GM10248 (cell line): ENCODE data around the gene SDK1.

ENCODE experiments used
- CTCF ChIA-PET: fragments of 300-600 bp; sonication (Branson Sonifier 250); formaldehyde crosslinking; extraction: SDS; loops from one replicate; lab custom pipeline; 2021; ENCODE audit warnings: antibody characterized with exemption; lab: Yijun Ruan, JAX
- POLR2A ChIA-PET: fragments of 350-650 bp; sonication (Branson Sonifier 250); formaldehyde crosslinking; extraction: SDS; loops from one replicate; lab custom pipeline; 2020; ENCODE audit warnings: antibody characterized with exemption; lab: Yijun Ruan, JAX
- DNase-seq: peaks from one replicate; pipeline ENCODE4 v3.0.0; 2012; ENCODE audit errors: extremely low spot score
- TF ChIP-seq, protein P1 (sequence below): IDR thresholded peaks from 2 replicates; pipeline ENCODE4 v1.5.1; 2012; ENCODE audit warnings: mild to moderate bottlenecking, low read depth; ENCODE audit errors: extremely low read depth, missing control alignments, control extremely low read depth

The SDK1 gene

DNA sequence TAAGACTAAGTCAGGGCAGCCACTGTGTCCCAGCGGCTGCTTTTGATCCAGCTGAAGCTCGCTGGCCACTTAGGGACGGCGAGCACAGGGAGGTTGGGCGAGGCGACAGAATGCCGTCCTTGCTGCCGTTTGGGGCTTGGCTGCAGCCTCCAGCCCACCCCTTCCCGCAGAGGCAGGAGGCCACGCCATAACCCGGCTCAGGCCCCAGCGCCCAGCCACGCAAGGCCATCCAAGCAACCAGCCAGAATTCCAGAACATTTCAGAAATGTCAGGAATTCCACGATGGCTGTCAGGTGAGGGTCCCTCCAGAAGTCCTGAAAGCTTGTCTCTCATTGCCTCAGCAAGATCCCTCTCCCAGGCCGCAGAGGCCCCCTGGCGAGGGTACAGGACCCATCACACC lies 901.9 kb downstream of the SDK1 start:
- ChIA-PET CTCF (no interaction called here), POLR2A (no interaction called here)
- TF ChIP-seq, protein P1, sequence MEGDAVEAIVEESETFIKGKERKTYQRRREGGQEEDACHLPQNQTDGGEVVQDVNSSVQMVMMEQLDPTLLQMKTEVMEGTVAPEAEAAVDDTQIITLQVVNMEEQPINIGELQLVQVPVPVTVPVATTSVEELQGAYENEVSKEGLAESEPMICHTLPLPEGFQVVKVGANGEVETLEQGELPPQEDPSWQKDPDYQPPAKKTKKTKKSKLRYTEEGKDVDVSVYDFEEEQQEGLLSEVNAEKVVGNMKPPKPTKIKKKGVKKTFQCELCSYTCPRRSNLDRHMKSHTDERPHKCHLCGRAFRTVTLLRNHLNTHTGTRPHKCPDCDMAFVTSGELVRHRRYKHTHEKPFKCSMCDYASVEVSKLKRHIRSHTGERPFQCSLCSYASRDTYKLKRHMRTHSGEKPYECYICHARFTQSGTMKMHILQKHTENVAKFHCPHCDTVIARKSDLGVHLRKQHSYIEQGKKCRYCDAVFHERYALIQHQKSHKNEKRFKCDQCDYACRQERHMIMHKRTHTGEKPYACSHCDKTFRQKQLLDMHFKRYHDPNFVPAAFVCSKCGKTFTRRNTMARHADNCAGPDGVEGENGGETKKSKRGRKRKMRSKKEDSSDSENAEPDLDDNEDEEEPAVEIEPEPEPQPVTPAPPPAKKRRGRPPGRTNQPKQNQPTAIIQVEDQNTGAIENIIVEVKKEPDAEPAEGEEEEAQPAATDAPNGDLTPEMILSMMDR, result no peak
- DNase-seq, result no peak

DNA sequence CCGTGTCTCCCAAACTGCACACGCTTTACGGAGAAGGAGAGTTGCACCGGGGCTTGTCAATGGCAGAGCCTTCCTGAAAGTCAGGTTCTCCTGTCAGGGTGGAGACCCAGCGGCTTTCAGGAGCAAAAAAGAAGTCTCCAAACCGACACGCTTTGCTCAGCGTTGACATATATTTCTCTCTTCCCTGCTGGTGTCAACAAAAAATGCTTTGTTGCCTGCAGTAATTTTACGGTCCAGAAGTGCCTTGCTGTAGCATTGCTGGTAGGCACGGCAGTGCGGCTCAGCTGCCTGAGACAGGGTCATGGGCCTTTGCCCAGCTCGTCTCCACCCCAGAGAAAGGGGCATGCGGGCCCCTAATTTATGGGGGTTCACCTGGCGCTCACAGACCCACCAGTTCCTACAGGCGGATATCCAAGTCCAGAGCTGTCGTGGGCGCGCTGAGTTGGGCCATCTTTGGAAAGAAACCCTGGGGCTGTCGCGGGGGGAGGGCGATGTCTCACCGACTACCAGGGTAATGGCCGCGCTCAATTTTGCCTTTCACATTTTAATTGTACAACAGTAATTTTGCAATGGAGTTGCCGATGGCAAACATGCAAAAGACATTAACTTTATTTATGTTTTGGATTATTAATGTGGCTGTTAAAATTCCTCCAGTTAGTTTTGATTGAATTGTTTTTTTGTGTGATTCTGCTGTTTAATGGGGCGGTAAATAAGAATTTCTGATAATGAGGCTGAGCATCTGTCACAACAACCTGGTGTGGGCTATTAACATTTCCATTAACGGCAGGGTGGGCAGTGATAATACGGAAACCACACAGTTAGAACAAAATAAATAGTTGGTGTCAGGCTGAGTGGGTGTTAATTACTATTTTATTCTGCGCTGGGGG lies 902.8 kb downstream of the SDK1 start:
- POLR2A ChIA-PET, result no interaction called here
- CTCF ChIA-PET, result no interaction called here
- TF ChIP-seq, protein P1, result no peak

DNA sequence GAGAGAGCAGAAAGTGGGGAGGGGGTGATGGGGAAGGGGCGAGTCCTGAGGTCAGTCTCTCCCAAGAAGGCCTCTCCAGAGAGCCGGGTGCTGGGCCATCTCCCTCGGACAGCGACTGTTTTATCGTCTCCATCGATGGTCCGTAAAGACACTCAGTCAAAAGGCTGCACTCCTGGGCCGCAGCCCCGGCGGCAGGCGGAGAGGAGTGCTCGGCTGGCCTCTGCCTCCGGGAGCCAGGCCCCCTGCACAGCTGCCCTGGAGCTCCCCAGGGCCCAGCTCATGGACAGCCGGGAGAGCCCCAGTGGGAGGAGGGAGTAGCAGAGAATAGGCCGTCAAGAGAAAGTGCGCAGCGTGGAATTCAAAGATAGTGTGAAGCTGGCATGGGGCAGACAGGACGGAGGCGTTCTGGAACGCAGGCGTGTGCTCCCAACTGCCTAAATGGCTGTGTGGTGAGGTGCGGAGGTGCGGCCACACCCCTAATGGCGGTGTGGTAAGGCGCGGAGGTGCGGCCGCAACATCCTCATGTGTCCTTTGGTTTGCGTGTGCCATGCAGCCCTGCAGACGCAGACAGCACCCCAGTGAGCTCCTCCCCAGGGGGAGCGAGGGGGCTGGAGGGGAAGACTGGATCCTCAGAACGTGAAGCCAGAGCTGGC lies 903.6 kb downstream of the SDK1 start:
- TF ChIP-seq, protein P1, result no peak
- DNase-seq, result no peak
- ChIA-PET CTCF (interaction anchor here (1.3 kb wide), 1 partner anchor 11 kb away, joined by 3 read pairs; no protein-coding TSS in a partner anchor), POLR2A (no interaction called here)

More for the DNA sequence above, 902.8 kb downstream of the SDK1 start:
- no peak for DNase-seq

DNA sequence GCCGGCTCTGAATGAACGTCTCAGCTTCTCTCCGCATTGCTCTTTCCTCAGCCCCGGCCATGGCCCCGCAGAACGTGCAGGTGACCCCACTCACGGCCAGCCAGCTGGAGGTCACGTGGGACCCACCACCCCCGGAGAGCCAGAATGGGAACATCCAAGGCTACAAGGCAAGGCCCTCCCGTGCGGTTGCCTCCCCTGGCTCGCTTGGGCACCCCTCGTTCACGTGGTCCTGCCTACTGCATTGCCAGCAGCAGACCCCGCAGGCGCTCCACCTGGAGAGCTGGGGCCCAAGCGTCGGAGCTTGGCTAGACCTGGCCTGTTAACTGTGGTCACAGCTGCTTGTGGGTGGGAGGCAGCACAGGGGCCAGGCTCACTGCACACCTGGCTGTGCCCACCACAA lies 904.8 kb downstream of the SDK1 start:
- CTCF ChIA-PET, result interaction anchor here (1.3 kb wide), 1 partner anchor 13 kb away, joined by 3 read pairs; no protein-coding TSS in a partner anchor
- no peak for DNase-seq
- TF ChIP-seq, protein P1, result no peak
- POLR2A ChIA-PET, result no interaction called here

DNA sequence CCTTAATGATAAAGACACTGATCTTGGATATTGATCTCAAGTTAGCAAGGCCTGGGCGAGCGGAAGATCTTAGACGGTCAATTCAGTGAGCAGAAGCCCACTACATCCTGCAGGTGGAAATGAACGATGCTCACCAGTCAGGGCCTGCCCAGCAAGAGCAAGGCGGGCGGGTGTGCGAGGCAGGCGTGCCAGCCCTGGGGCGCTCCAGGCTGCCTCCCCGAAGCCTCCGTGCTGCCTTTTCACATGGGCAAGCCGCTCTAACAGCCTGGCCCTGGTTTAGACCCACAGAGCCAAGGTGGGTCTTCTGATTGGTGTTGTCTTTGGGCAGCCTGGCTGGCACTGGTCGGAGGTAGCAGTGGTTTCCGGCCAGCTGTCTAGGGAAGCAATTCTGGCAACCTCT lies 906.0 kb downstream of the SDK1 start:
- CTCF ChIA-PET, result no interaction called here
- POLR2A ChIA-PET, result no interaction called here
- TF ChIP-seq, protein P1, result no peak
- DNase-seq, result no peak

DNA sequence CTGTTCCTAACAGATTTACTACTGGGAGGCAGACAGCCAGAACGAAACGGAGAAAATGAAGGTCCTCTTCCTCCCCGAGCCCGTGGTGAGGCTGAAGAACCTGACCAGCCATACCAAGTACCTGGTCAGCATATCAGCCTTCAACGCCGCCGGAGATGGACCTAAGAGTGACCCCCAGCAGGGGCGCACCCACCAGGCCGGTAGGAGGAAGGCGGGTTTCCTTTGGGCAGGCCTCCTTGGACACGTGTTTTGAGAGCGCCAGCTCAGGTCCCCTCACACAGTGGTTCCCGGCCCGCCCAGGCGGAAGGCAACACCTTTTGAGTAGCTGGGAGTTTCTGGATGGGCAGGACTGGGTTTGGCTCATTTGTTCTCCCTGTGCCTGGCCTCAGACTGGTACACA lies 907.0 kb downstream of the SDK1 start:
- ChIA-PET POLR2A (no interaction called here), CTCF (no interaction called here)
- TF ChIP-seq, protein P1, result no peak
- no peak for DNase-seq
